Measurements from ENCODE around the gene FAM171A2.
A peak's percentile ranks its signal among the peaks of the same experiment; 100 is the strongest.
"Not testable (repeated sequence)": the region's sequence is repeated elsewhere in the genome, so short reads cannot be mapped to it uniquely, and the experiment has no call there.

FAM171A2 gene

GRCh38 chr17:44343510-44344209, 20.0 kb downstream of the FAM171A2 start:
- no peak for DNase-seq

DNA sequence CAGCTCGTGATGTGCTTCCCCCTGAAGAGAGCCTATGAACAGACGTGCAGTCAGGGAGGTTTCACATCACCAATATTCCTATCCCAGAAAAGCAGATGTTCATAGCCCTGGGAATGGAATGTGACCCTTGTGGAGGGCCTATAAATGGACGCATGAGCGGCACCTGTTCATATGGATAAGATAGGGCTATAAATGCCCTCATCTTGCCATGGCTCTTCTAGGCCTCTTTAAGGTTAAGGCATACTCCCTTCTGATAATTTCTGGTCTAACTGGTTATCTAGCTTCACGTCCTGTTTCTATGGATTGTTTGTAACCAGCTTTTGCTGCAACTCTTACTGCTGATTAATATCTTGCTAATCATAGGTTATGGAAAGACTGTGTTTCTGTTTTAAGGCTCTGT, 23.1 kb downstream of the FAM171A2 start:
- DNase-seq = not testable (repeated sequence)

DNA sequence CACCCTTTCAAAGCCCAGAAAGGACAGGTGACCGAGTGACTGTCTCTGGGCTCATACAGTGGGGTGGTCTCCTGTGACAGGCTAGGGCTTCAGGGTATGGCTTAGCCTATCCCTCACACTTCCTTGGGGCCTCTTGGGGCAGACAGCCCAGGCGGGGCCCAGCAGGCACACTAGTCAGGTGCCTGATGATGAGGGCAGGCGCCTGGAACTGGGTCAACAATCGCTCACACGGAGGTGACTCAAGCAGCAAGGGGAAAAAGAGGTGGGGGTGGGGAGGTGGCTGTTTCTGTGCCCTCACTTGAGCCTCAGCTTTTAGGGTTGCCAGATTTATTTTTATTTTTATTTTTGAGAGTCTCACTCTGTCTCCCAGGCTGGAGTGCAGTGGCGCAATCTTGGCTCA, 25.0 kb downstream of the FAM171A2 start:
- peak; percentile 54 for DNase-seq

DNA sequence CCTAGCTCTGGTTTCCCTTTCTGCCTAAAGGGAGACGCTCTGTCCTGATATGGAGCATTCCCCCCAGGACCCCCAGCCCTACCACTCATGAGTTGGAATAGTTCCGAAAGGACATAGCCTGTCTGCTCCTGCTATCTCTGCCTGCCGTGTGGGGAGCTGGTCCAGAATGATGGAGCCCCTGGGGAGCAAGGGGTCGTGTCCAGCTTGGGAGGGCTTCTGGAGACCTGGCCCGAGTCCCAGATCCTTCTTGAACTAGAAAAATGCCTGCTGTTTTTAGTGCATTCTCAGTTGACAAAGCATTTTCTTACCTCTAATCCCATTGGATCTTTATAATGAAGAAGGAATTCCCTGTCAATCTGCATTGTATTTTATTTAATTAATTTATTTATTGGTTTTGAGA, 27.7 kb downstream of the FAM171A2 start:
- no peak for DNase-seq

DNA sequence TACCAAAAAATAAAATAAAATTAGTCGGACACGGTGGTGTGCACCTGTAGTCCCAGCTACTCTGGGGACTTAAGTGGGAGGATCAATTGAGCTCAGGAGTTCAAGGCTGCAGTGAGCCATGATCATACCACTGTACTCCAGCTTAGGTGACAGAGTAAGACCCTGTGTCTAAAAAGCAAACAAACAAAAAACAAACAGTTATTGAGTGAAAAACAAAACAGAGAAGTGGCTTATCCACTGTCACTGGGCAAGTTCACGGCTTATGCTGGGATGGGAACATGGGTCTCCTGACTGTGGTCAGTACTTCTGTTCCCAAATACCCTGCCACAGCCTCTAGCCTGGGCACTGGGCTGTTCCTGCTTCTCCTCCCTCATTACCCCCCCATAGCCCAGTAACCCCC, 28.1 kb downstream of the FAM171A2 start:
- DNase-seq = no peak

DNA sequence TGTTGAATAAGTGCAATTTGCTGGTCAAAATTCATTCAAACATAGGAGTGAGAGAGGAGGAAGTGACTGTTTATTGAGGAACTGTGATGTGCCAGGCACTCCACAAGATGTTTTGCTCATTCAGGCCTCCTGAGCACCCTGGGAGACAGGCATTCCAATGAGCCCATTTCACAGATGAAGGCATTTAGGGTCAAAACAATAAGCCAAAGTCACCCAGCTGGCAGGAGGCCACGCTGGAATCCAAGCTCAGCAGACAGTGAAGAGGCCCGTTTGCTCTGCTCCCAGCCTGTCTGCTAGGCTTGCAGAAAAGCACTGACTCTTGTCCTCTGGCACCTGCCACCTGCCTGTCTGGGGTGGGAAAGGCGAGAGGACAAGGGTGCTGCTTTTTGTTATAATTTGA, 28.9 kb downstream of the FAM171A2 start:
- DNase-seq = no peak

DNA sequence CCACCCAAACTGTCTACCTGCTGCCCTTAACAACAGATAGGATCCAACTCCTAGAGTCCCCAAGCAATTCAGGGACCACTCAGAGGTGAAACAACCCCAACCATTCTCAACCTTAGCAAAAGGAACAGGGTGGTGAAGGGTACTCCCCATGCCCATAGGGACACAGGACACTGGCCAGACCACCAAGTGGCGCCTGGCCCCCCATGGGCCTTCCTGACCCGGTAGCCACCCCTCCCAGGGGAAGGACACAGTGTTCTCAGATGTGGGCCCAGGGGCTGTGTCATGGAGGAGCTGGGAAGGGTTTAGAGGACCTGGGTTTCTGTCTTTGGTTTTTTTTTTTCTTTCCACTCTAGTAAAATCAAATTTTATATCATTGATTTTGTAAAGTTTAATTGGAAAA, 29.3 kb downstream of the FAM171A2 start:
- no peak for DNase-seq

DNA sequence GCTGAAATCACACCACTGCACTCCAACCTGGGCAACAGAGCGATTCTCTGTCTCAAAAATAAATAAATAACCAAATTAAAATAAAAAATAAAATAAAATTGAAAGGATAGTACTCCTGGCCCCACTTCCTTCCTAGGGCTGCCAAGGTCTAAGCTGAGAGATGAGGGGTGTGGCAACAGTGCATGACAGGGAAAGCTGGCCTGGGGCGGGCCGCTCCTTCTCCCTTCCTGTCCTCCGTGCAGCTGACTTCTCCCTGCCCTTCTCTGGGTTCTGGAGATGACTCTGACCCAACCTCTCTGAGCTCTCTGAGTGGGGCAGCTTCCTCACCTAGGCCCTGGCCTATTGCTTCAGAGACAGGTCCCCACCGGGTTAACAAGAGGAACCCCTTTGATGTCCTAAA, 30.3 kb downstream of the FAM171A2 start:
- DNase-seq = no peak

DNA sequence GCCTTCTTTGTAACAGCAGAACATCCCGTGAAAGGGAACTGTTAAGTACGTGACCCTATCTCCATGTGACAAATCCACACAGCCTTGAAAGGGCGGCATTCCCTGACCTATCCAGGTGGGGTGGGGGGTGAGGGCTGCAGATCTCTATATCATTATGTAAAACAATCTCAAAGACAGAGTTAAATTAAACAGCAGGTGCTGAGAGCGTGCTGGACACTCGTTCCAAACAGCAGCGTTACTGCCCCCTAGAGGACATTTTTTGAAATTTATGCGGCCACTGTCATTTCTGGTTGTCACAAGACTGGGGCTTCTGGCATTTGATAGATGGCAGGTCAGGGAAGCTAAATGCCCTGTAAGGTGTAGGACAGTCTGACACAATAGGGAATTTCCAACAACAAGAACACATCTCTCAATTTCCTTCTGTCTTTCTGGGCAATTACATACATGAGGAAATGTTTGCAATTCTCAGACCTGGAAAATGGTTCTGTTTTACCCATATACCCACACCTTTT, 32.3 kb downstream of the FAM171A2 start:
- DNase-seq = peak; percentile 66

DNA sequence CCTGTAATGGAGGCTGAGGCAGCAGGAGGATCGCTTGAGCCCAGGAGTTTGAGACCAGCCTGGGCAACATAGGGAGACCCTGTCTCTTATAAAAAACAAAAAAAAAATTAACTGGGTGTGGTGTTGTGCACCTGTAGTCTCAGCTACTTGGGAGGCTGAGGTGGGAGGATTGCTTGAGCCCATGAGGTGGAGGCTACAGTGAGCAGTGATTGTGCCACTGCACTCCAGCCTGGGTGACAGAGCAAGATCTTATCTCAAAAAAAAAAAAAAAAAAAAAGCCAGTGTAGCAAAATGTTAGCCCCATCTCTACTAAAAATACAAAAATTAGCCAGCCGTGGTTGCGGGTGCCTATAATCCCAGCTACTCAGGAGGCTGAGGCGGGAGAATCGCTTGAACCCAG, 33.4 kb downstream of the FAM171A2 start:
- not testable (repeated sequence) for DNase-seq

GRCh38 chr17:44329516-44329915, 34.1 kb downstream of the FAM171A2 start:
- DNase-seq = not testable (repeated sequence)

GRCh38 chr17:44327715-44328449, 35.8 kb downstream of the FAM171A2 start:
- DNase-seq = no peak

DNA sequence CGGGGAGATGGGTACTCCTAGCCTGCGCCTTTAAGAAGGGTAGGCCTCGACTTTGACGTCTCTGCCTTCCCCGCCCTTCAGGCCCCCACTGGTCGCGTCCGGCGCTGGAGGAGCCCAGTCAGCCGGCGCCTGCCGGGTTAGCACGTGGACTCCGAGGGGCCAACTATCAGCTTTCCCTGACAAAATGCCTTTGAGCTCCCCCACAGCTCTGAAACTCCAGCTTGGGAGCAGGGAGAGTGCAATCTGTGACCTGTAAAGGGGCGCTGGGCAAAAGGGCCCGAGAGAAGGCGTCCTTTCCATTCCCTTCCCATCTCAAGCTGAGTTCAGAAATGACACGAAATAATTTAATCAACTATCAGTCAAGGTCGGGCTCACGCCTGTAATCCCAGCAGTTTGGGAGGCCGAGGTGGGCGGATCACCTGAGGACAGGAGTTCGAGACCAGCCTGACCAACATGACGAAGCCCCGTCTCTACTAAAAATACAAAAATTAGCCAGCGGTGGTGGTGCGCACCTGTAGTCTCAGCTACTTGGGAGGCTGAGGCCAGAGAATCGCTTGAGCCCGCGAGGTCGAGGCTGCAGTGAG, 36.7 kb downstream of the FAM171A2 start:
- peak; percentile 93 for DNase-seq

GRCh38 chr17:44324571-44325275, 38.9 kb downstream of the FAM171A2 start, which contains the start of gene SLC25A39:
SLC25A39 (minus strand) TSS chr17:44324823; CDS start chr17:44323562, 1,261 bp downstream.
- DNase-seq = peak; percentile 93

GRCh38 chr17:44324092-44324570, 39.5 kb downstream of the FAM171A2 start:
- DNase-seq = no peak

GRCh38 chr17:44323359-44324091, 40.1 kb downstream of the FAM171A2 start:
- DNase-seq = no peak

- DNase-seq = no peak
These were observed 41.3 kb downstream of the FAM171A2 start for GRCh38 chr17:44322236-44322895.

GRCh38 chr17:44321246-44322120, 42.2 kb downstream of the FAM171A2 start:
- DNase-seq = no peak

DNA sequence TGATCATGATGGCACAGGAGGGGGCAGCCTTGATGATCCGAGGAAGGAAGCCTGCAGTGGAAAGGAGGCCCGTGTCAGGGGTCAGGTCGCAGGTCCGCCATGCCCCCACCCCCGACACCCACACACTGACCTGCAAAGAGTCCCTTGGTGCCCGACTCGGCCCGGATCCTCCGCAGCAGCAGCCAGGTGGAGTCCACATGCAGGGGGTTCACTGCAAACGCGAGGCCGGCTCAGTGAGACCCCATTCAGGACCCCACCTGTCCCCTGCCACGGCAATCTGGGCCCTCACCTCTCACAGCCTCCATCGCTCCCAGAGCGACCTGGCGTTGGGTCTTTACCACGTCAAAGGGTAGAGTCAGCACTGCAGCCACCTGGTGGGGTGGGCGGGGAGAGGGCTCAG, 43.6 kb downstream of the FAM171A2 start:
- no peak for DNase-seq

DNA sequence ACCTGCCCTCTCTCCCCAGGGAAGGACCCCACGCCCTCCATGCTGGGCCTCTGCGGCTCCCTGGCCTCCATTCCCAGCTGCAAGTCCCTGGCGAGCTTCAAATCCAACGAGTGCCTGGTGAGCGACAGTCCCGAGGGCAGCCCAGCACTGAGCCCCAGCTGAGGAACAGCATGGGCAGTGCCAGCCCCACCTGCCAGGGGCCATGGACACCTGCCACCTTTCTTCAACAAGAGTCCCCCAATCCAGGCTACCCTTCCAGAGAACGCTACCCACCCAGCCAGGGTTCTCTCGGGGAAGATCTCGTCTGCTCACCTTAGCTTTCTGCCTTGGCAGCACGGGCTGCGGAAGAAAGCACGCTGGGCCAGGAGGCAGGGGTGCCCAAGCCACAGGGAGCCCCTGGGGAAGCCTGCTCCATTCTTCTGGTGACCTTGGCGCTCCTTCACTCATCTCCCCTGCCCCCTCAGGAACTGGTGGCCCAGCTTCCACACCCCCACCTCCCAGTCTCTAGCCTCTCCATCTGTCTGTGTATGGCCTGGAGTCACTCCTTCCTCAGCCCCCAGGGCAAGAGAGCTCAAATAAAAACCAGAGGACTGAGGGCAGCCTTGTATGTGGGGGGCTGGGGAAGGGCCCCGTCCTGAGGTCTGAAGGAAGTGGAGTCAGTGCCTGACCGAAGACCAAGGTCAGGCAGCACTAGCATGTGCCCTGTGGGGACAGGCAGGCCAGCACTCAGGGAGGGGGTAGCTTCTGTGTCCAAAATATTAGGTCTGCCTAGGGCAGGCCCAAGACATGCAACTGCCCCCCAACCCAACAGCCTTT, 45.4 kb downstream of the FAM171A2 start:
- no peak for DNase-seq

Measured in stimulated activated CD4-positive, alpha-beta T cell treated with anti-CD3 and anti-CD28 coated beads, Interleukin-1b, Interleukin-23, amount 100 ng/mL, for 48 hours (primary cell).